Brain microvascular endothelial cell (primary cell): ENCODE data around the gene NR1I3.

ENCODE experiments used
- DNase-seq: peaks from one replicate; pipeline ENCODE4 v3.0.0-alpha.2; 2020
- H3K27ac ChIP-seq: fragments of 250-450 bp; sonication (Bioruptor Pico); 2 replicates; pipeline ENCODE4 v1.5.1; 2020; ENCODE audit warnings: mild to moderate bottlenecking, moderate library complexity
- H3K27me3 ChIP-seq: fragments of 250-450 bp; sonication (Bioruptor Pico); replicated peaks from 2 replicates; pipeline ENCODE4 v1.5.1; 2020; ENCODE audit warnings: mild to moderate bottlenecking
- H3K36me3 ChIP-seq: fragments of 250-450 bp; sonication (Bioruptor Pico); replicated peaks from 2 replicates; pipeline ENCODE4 v1.5.1; 2020; ENCODE audit warnings: mild to moderate bottlenecking
- H3K4me3 ChIP-seq: 2 replicates; pipeline ENCODE4 v1.5.1; 2011; ENCODE audit warnings: low read depth, mild to moderate bottlenecking, control low read depth, low read length, moderate library complexity
- CTCF ChIP-seq: IDR thresholded peaks from 2 replicates; pipeline ENCODE4 v1.5.1; 2011; ENCODE audit warnings: low read depth, mild to moderate bottlenecking, moderate library complexity, low read length, control low read depth, inconsistent platforms; ENCODE audit errors: missing control alignments
- in situ Hi-C: cut with HindIII; loops from 2 replicates; pipeline ENCODE4 v1.10.0; 2017; ENCODE audit warnings: low sequenced_read_pairs, low pct_ligation_motif_present

Gene NR1I3

GRCh38 chr1:161238039-161238473 is at the start of gene NR1I3:
NR1I3 (minus strand) TSS chr1:161238203; CDS start chr1:161236565, 1,638 bp downstream.
- TF ChIP-seq CTCF = no peak
- no peak within 1 kb of the TSS for H3K27ac ChIP-seq
- H3K36me3 ChIP-seq = no peaks in the 10 kb centered on the region
- in situ Hi-C loops = no loop called here
- DNase-seq = no peak
- no peaks in the 10 kb centered on the region for H3K27me3 ChIP-seq
- H3K4me3 ChIP-seq = no peak within 1 kb of the TSS

- no peak for TF ChIP-seq CTCF
- Histone ChIP-seq H3K27me3 (peaks cover 17% of the 10 kb centered on the region), H3K36me3 (no peaks in the 10 kb centered on the region), H3K27ac (no peak overlapping the region), H3K4me3 (no peak overlapping the region)
- in situ Hi-C loops = no loop called here
- DNase-seq = no peak
Observed at GRCh38 chr1:161287482-161288054, 49.6 kb upstream of the NR1I3 start.

GRCh38 chr1:161285521-161285920 is 47.5 kb upstream of the NR1I3 start:
- no peak overlapping the region for H3K4me3 ChIP-seq
- in situ Hi-C loops = no loop called here
- no peaks in the 10 kb centered on the region for H3K36me3 ChIP-seq
- TF ChIP-seq CTCF = no peak
- no peak overlapping the region for H3K27ac ChIP-seq
- no peak for DNase-seq
- H3K27me3 ChIP-seq = peaks cover 17% of the 10 kb centered on the region

- Histone ChIP-seq H3K27me3 (peaks cover 17% of the 10 kb centered on the region), H3K4me3 (no peak overlapping the region), H3K36me3 (no peaks in the 10 kb centered on the region), H3K27ac (no peak overlapping the region)
- TF ChIP-seq CTCF = no peak
- no peak for DNase-seq
- in situ Hi-C loops = no loop called here
Observed at GRCh38 chr1:161285113-161285512, 47.1 kb upstream of the NR1I3 start.

GRCh38 chr1:161282991-161283390 is 45.0 kb upstream of the NR1I3 start:
- no peak for DNase-seq
- Histone ChIP-seq H3K36me3 (no peaks in the 10 kb centered on the region), H3K27ac (no peak overlapping the region), H3K4me3 (no peak overlapping the region), H3K27me3 (peaks cover 19% of the 10 kb centered on the region)
- in situ Hi-C loops = no loop called here
- no peak for TF ChIP-seq CTCF

- peaks cover 10% of the 10 kb centered on the region for H3K27me3 ChIP-seq
- no peak overlapping the region for H3K4me3 ChIP-seq
- no peaks in the 10 kb centered on the region for H3K36me3 ChIP-seq
- in situ Hi-C loops = no loop called here
- TF ChIP-seq CTCF = no peak
- DNase-seq = no peak
- no peak overlapping the region for H3K27ac ChIP-seq
Observed at GRCh38 chr1:161274874-161275273, 36.9 kb upstream of the NR1I3 start.
